H1 (cell line): ENCODE data around the gene APOA1. TPM values are rescaled to one million over a fixed set of nuclear protein-coding genes. Genes with fewer than 3 reads are reported as not detected.

Source experiments
- CTCF ChIA-PET: fragments of 300-600 bp; sonication (Branson Sonifier 250); formaldehyde crosslinking; loops from one replicate; lab custom pipeline; 2021; ENCODE audit not compliant: partially characterized antibody; lab: Charles Lee
- POLR2A ChIA-PET: fragments of 300-600 bp; sonication (Branson Sonifier 250); formaldehyde crosslinking; loops from one replicate; lab custom pipeline; 2021; ENCODE audit warnings: inconsistent platforms; ENCODE audit not compliant: partially characterized antibody; lab: Charles Lee
- DNase-seq, 2 experiments: peaks; one replicate each; pipeline versions ENCODE4 v3.0.0 to v3.0.0-alpha.2; 2010 to 2022; ENCODE audit warnings: low spot score in 2 of 2, low read depth in 1 of 2, mixed read lengths in 1 of 2
- FAIRE-seq: peaks from 2 replicates; lab custom pipeline; 2011; peaks lifted over from hg19 to GRCh38; lab: Jason Lieb, UNC
- H2AFZ ChIP-seq: 2 replicates; pipeline ENCODE4 v1.8.1; 2012; ENCODE audit warnings: low read length, inconsistent platforms
- H2AK5ac ChIP-seq: 2 replicates; pipeline ENCODE4 v1.6.1; 2013; ENCODE audit warnings: low read depth, low read length
- H2BK120ac ChIP-seq: replicated peaks from 2 replicates; pipeline ENCODE3; 2013; ENCODE audit warnings: low read depth, low read length, inconsistent platforms
- H2BK12ac ChIP-seq: 2 replicates; pipeline ENCODE4 v1.6.1; 2013; ENCODE audit warnings: low read depth, low read length
- H2BK15ac ChIP-seq: 2 replicates; pipeline ENCODE4 v1.6.1; 2013; ENCODE audit warnings: low read length
- H2BK20ac ChIP-seq: 2 replicates; pipeline ENCODE4 v1.6.1; 2013; ENCODE audit warnings: low read length
- H2BK5ac ChIP-seq: 2 replicates; pipeline ENCODE4 v1.6.1; 2013; ENCODE audit warnings: low read depth, low read length
- H3K14ac ChIP-seq: 2 replicates; pipeline ENCODE4 v1.6.1; 2013; ENCODE audit warnings: inconsistent platforms; ENCODE audit not compliant: insufficient read length
- H3K18ac ChIP-seq: 2 replicates; pipeline ENCODE4 v1.6.1; 2013; ENCODE audit warnings: low read length; ENCODE audit errors: extremely low read depth
- H3K23ac ChIP-seq: 2 replicates; pipeline ENCODE4 v1.6.1; 2013; ENCODE audit warnings: inconsistent platforms; ENCODE audit not compliant: insufficient read length
- H3K23me2 ChIP-seq: 2 replicates; pipeline ENCODE4 v1.6.1; 2013; ENCODE audit warnings: low read depth, low read length
- H3K27ac ChIP-seq: 2 replicates; pipeline ENCODE4 v1.6.1; 2011; ENCODE audit warnings: low read depth, low read length, inconsistent platforms
- H3K27me3 ChIP-seq, 4 experiments: replicated peaks in 1 of 4; 1 replicate in 1 of 4; 2 replicates in 3 of 4; pipeline versions ENCODE4 v1.6.1 to v1.8.1; 2011 to 2013; ENCODE audit warnings: low read length in 3 of 4, mild to moderate bottlenecking in 3 of 4, inconsistent platforms in 2 of 4, mixed read lengths in 2 of 4, moderate library complexity in 1 of 4; ENCODE audit not compliant: control insufficient read depth in 3 of 4, insufficient read depth in 3 of 4; ENCODE audit errors: extremely low read depth in 1 of 4
- H3K36me3 ChIP-seq, 4 experiments: 2 replicates each; pipeline versions ENCODE4 v1.6.1 to v1.8.1; 2011 to 2013; ENCODE audit warnings: mild to moderate bottlenecking in 4 of 4, low read length in 3 of 4, moderate library complexity in 2 of 4, control low read depth in 1 of 4, inconsistent platforms in 1 of 4; ENCODE audit not compliant: insufficient read depth in 4 of 4, control insufficient read depth in 2 of 4
- H3K4ac ChIP-seq: replicated peaks from 2 replicates; pipeline ENCODE3; 2013; ENCODE audit warnings: low read length, low read depth, mixed read lengths, inconsistent platforms; ENCODE audit not compliant: insufficient read length
- H3K4me1 ChIP-seq, 4 experiments: replicated peaks in 1 of 4; 1 replicate in 1 of 4; 2 replicates in 3 of 4; pipeline versions ENCODE4 v1.6.1 to v1.8.1; 2011 to 2013; ENCODE audit warnings: low read length in 3 of 4, inconsistent platforms in 2 of 4, mixed read lengths in 1 of 4; ENCODE audit not compliant: insufficient read depth in 4 of 4, control insufficient read depth in 3 of 4
- H3K4me2 ChIP-seq, 2 experiments: 2 replicates each; pipeline versions ENCODE4 v1.6.1 to v1.8.1; 2011 to 2013; ENCODE audit warnings: low read depth in 2 of 2, low read length in 2 of 2, control low read depth in 1 of 2, inconsistent platforms in 1 of 2, mild to moderate bottlenecking in 1 of 2; ENCODE audit not compliant: insufficient read depth in 1 of 2
- H3K4me3 ChIP-seq, 4 experiments: fragments of 200-600, 300-600 bp in 1 of 4; sonication (generic), shearing (Covaris generic), sonication (Bioruptor Twin) in 1 of 4; 2 replicates each; pipeline versions ENCODE4 v1.5.1 to v1.8.1; 2011 to 2016; ENCODE audit warnings: low read length in 4 of 4, low read depth in 3 of 4, control low read depth in 2 of 4, inconsistent platforms in 2 of 4, mild to moderate bottlenecking in 2 of 4, mixed read lengths in 1 of 4, moderate library complexity in 1 of 4; ENCODE audit not compliant: insufficient read depth in 2 of 4; ENCODE audit errors: extremely low read depth in 1 of 4
- H3K56ac ChIP-seq: replicated peaks from 2 replicates; pipeline ENCODE3; 2013; ENCODE audit warnings: low read depth, mild to moderate bottlenecking, mixed read lengths, low read length, inconsistent platforms; ENCODE audit not compliant: insufficient read length
- H3K79me1 ChIP-seq: 2 replicates; pipeline ENCODE4 v1.6.1; 2013; ENCODE audit warnings: low read depth, low read length, control low read depth
- H3K79me2 ChIP-seq, 2 experiments: 2 replicates each; pipeline versions ENCODE4 v1.6.1 to v1.8.1; 2012 to 2013; ENCODE audit warnings: low read length in 2 of 2, mild to moderate bottlenecking in 2 of 2, inconsistent platforms in 1 of 2; ENCODE audit not compliant: insufficient read depth in 2 of 2, control insufficient read depth in 1 of 2
- H3K9ac ChIP-seq, 4 experiments: replicated peaks in 1 of 4; 1 replicate in 1 of 4; 2 replicates in 3 of 4; pipeline versions ENCODE4 v1.6.1 to v1.8.1; 2011 to 2013; ENCODE audit warnings: low read depth in 3 of 4, low read length in 3 of 4, control low read depth in 2 of 4, mild to moderate bottlenecking in 2 of 4, moderate library complexity in 2 of 4, inconsistent platforms in 1 of 4; ENCODE audit errors: extremely low read depth in 1 of 4
- H3K9me3 ChIP-seq, 2 experiments: 2 replicates each; pipeline versions ENCODE4 v1.6.1 to v1.8.1; 2012 to 2013; ENCODE audit warnings: mild to moderate bottlenecking in 2 of 2, moderate library complexity in 2 of 2, control low read depth in 1 of 2, inconsistent platforms in 1 of 2, low read depth in 1 of 2, low read length in 1 of 2, mixed read lengths in 1 of 2; ENCODE audit not compliant: insufficient read depth in 2 of 2
- H4K20me1 ChIP-seq, 2 experiments: replicated peaks in 1 of 2; 2 replicates each; pipeline versions ENCODE3 to v1.8.1; 2011 to 2013; ENCODE audit warnings: inconsistent platforms in 2 of 2, low read length in 2 of 2, mild to moderate bottlenecking in 1 of 2; ENCODE audit not compliant: insufficient read depth in 2 of 2, control insufficient read depth in 1 of 2
- H4K5ac ChIP-seq: 2 replicates; pipeline ENCODE4 v1.6.1; 2013; ENCODE audit warnings: low read length, low read depth, mixed read lengths, inconsistent platforms; ENCODE audit not compliant: insufficient read length
- H4K8ac ChIP-seq: 2 replicates; pipeline ENCODE4 v1.8.0; 2013; ENCODE audit warnings: mild to moderate bottlenecking, moderate library complexity, low read length, inconsistent platforms; ENCODE audit not compliant: insufficient read depth; ENCODE audit errors: extremely low read depth
- H4K91ac ChIP-seq: replicated peaks from 2 replicates; pipeline ENCODE3; 2013; ENCODE audit warnings: low read length, mixed read lengths, inconsistent platforms; ENCODE audit not compliant: insufficient read length
- JUN ChIP-seq: IDR thresholded peaks from 2 replicates; pipeline ENCODE4 v1.6.1; 2011; ENCODE audit warnings: low read depth, mild to moderate bottlenecking, improper control_type of control experiment, low read length
- KDM4A ChIP-seq: IDR thresholded peaks from one replicate; pipeline ENCODE4 v1.7.1; 2012; ENCODE audit warnings: low read depth, mild to moderate bottlenecking, moderate library complexity, low read length, inconsistent platforms; ENCODE audit not compliant: severe bottlenecking
- SUZ12 ChIP-seq: fragments of 200-600 bp; sonication (generic); IDR thresholded peaks from 2 replicates; pipeline ENCODE4 v1.6.1; 2012; ENCODE audit warnings: mild to moderate bottlenecking, inconsistent platforms, low read length, moderate library complexity, mixed read lengths
- WGBS, 2 experiments: shearing (Covaris generic) in 1 of 2; methylation state at CpG; one replicate each; pipeline versions ENCODE4 v1.1.6 to v1.1.7; 2013 to 2015; ENCODE audit warnings: low lambda C conversion rate in 2 of 2, mixed read lengths in 2 of 2, inconsistent platforms in 1 of 2, low coverage in 1 of 2, missing lambda C conversion rate in 1 of 2; ENCODE audit not compliant: insufficient replicate concordance in 2 of 2, insufficient coverage in 1 of 2, insufficient read length in 1 of 2; ENCODE audit errors: extremely low coverage in 1 of 2, missing lambda C conversion rate in 1 of 2; 5-methylcytosine and 5-hydroxymethylcytosine counted together
- polyA plus RNA-seq, 7 experiments: library from polyadenylated mRNA; depleted of rRNA in 3 of 7; stranded (reverse) in 5 of 7; unstranded in 2 of 7; fragments of >200 nt in 5 of 7; fragments of 200-250 nt in 2 of 7; gene quantifications; 1 replicate in 5 of 7; 2 replicates in 1 of 7; 4 replicates in 1 of 7; pipeline versions ENCODE4 v1.2.1 to v1.2.3, GENCODE V29; 2011 to 2013; ENCODE audit warnings: missing spikeins in 2 of 7, mixed read lengths in 2 of 7
- total RNA-seq: library from RNA; stranded (reverse); fragmentation: NEBNext Ultra II Directional; extraction: Animal tissue kit (Norgen Biotek cat#: 25700); gene quantifications from 2 replicates; pipeline ENCODE4 v1.2.1, GENCODE V29; 2021

APOA1 gene
- total and polyA plus RNA-seq, 2 of the 8 experiments (the other 6 are each of a cell fraction or from before 2014, with no cell fraction given): 0.80 TPM; not detected in 1

GRCh38 chr11:116861539-116861938 lies 24.1 kb upstream of the APOA1 start:
- H3K9me3 ChIP-seq: no peaks in the 10 kb centered on the region
- FAIRE-seq (no peak), DNase-seq (no peak)
- no peaks in the 10 kb centered on the region for H3K4me1 ChIP-seq
- CTCF ChIA-PET: interaction anchor here (1.1 kb wide), 1 partner anchor 71 kb away, joined by 3 read pairs; no protein-coding TSS in a partner anchor
- H3K4ac ChIP-seq: no peak overlapping the region
- H4K5ac ChIP-seq: no peak overlapping the region
- H3K9ac ChIP-seq: no peak overlapping the region
- H3K18ac ChIP-seq: no peak overlapping the region
- H2BK20ac ChIP-seq: no peak overlapping the region
- H2BK5ac ChIP-seq: no peak overlapping the region
- H4K8ac ChIP-seq: no peak overlapping the region
- H2AFZ ChIP-seq: no peak overlapping the region
- no peak overlapping the region for H4K91ac ChIP-seq
- H3K23ac ChIP-seq: no peak overlapping the region
- no peak overlapping the region for H2BK120ac ChIP-seq
- no peak overlapping the region for H3K14ac ChIP-seq
- peaks cover 4 to 54% (median 32%) of the 10 kb centered on the region in 4 experiments; a peak in 7 of 8 replicates for H3K36me3 ChIP-seq
- H3K79me2 ChIP-seq: no peaks in the 10 kb centered on the region
- H3K27me3 ChIP-seq: no peaks in the 10 kb centered on the region
- H2BK12ac ChIP-seq: no peak overlapping the region
- H3K4me2 ChIP-seq: no peak overlapping the region
- POLR2A ChIA-PET: interaction anchor here (2.0 kb wide), 1 partner anchor 12 kb away, joined by 5 read pairs; no protein-coding TSS in a partner anchor
- TF ChIP-seq KDM4A (no peak), SUZ12 (no peak), JUN (no peak)
- no peaks in the 10 kb centered on the region for H3K79me1 ChIP-seq
- 100% methylated on average over 1 of the region's 1 CpG; no CpG with 5 or more reads in 1 of the 2 experiments for WGBS, 2 experiments
- no peak overlapping the region for H2AK5ac ChIP-seq
- H3K4me3 ChIP-seq: no peak overlapping the region
- no peak overlapping the region for H3K56ac ChIP-seq
- no peak overlapping the region for H3K27ac ChIP-seq
- peaks cover 3 to 5% of the 10 kb centered on the region in 2 experiments for H4K20me1 ChIP-seq
- H2BK15ac ChIP-seq: no peak overlapping the region
- no peaks in the 10 kb centered on the region for H3K23me2 ChIP-seq
